GM18502 (cell line): ENCODE results near the gene HNRNPA3.
A peak's percentile ranks its signal among the peaks of the same experiment; 100 is the strongest.
"Not testable (repeated sequence)": the region's sequence is repeated elsewhere in the genome, so short reads cannot be mapped to it uniquely, and the experiment has no call there.

Experiments
- ATAC-seq: cut with Tn5 transposase; IDR thresholded peaks from one replicate; pipeline ENCODE4 v1.9.1; 2021; ENCODE audit warnings: mild to moderate bottlenecking; ENCODE audit not compliant: unreplicated experiment, poor library complexity

Gene HNRNPA3

GRCh38 chr2:177187631-177188312 is 24.8 kb upstream of the HNRNPA3 start:
- no peak for ATAC-seq

- ATAC-seq, result no peak
Observed at GRCh38 chr2:177188482-177189469, 23.8 kb upstream of the HNRNPA3 start.

GRCh38 chr2:177190941-177191340 is 21.7 kb upstream of the HNRNPA3 start:
- no peak for ATAC-seq

- no peak for ATAC-seq
Observed at GRCh38 chr2:177192788-177193187, 19.8 kb upstream of the HNRNPA3 start.

GRCh38 chr2:177193240-177193639 is 19.4 kb upstream of the HNRNPA3 start:
- ATAC-seq, result peak; percentile 78

- ATAC-seq, result no peak
Observed at GRCh38 chr2:177195194-177195593, 17.4 kb upstream of the HNRNPA3 start.

- not testable (repeated sequence) for ATAC-seq
Observed at GRCh38 chr2:177200419-177200818, 12.2 kb upstream of the HNRNPA3 start.

- ATAC-seq, result no peak
Observed at GRCh38 chr2:177201919-177202346, 10.7 kb upstream of the HNRNPA3 start.

GRCh38 chr2:177204417-177204816 is 8.2 kb upstream of the HNRNPA3 start:
- ATAC-seq, result no peak

GRCh38 chr2:177207101-177207500 is 5.5 kb upstream of the HNRNPA3 start:
- peak; percentile 69 for ATAC-seq

GRCh38 chr2:177211169-177211568 is 1.4 kb upstream of the HNRNPA3 start:
- ATAC-seq, result no peak

- no peak for ATAC-seq
Observed at GRCh38 chr2:177211576-177212105, 953 bp upstream of the HNRNPA3 start.

GRCh38 chr2:177212891-177213856 is 580 bp downstream of the HNRNPA3 start:
- peak; percentile 52 for ATAC-seq

GRCh38 chr2:177217247-177217843 is 4.8 kb downstream of the HNRNPA3 start:
- no peak for ATAC-seq

GRCh38 chr2:177219787-177220186 is 7.2 kb downstream of the HNRNPA3 start:
- not testable (repeated sequence) for ATAC-seq

- ATAC-seq, result no peak
Observed at GRCh38 chr2:177221534-177221933, 8.9 kb downstream of the HNRNPA3 start.

- ATAC-seq, result no peak
Observed at GRCh38 chr2:177221970-177222369, 9.4 kb downstream of the HNRNPA3 start.

GRCh38 chr2:177223436-177223835 is 10.8 kb downstream of the HNRNPA3 start:
- not testable (repeated sequence) for ATAC-seq

GRCh38 chr2:177225965-177226360 is 13.4 kb downstream of the HNRNPA3 start:
- ATAC-seq, result no peak
